H9 (cell line): ENCODE measurements around the gene AANAT. TPM values are rescaled to one million over a fixed set of nuclear protein-coding genes. Genes with fewer than 3 reads are reported as not detected.

Experiments used
- DNase-seq: peaks from one replicate; pipeline ENCODE4 v3.0.0-alpha.2; 2017
- H2AFZ ChIP-seq: one replicate; pipeline ENCODE4 v1.6.1; 2013; ENCODE audit warnings: mild to moderate bottlenecking, low read length, control low read depth, moderate library complexity
- H2AK5ac ChIP-seq: 2 replicates; pipeline ENCODE4 v1.6.1; 2013; ENCODE audit warnings: low read length, control low read depth, mixed read lengths; ENCODE audit not compliant: insufficient read length
- H2BK120ac ChIP-seq: one replicate; pipeline ENCODE4 v1.6.1; 2013; ENCODE audit warnings: low read depth, mild to moderate bottlenecking, low read length, control low read depth, inconsistent platforms; ENCODE audit not compliant: poor library complexity, severe bottlenecking
- H2BK12ac ChIP-seq: 2 replicates; pipeline ENCODE4 v1.6.1; 2013; ENCODE audit warnings: low read length, control low read depth, mixed read lengths, low read depth; ENCODE audit not compliant: insufficient read length
- H2BK15ac ChIP-seq: 2 replicates; pipeline ENCODE4 v1.6.1; 2013; ENCODE audit warnings: low read depth, low read length, control low read depth
- H2BK20ac ChIP-seq: one replicate; pipeline ENCODE4 v1.6.1; 2013; ENCODE audit warnings: low read depth, mild to moderate bottlenecking, low read length, control low read depth, inconsistent platforms; ENCODE audit not compliant: poor library complexity, severe bottlenecking
- H2BK5ac ChIP-seq: 2 replicates; pipeline ENCODE4 v1.6.1; 2013; ENCODE audit warnings: low read length, control low read depth, mixed read lengths; ENCODE audit not compliant: insufficient read length
- H3K14ac ChIP-seq: 2 replicates; pipeline ENCODE4 v1.6.1; 2013; ENCODE audit warnings: low read length, control low read depth; ENCODE audit not compliant: insufficient read depth
- H3K18ac ChIP-seq: 2 replicates; pipeline ENCODE4 v1.6.1; 2013; ENCODE audit warnings: low read depth, mild to moderate bottlenecking, mixed read lengths, low read length, control low read depth; ENCODE audit not compliant: insufficient read length
- H3K23ac ChIP-seq: 2 replicates; pipeline ENCODE4 v1.6.1; 2013; ENCODE audit warnings: low read length, control low read depth, mixed read lengths, low read depth; ENCODE audit not compliant: insufficient read length
- H3K23me2 ChIP-seq: 2 replicates; pipeline ENCODE4 v1.6.1; 2013; ENCODE audit warnings: low read depth, mild to moderate bottlenecking, mixed read lengths, low read length, control low read depth; ENCODE audit not compliant: insufficient read length, poor library complexity, severe bottlenecking
- H3K27ac ChIP-seq: 2 replicates; pipeline ENCODE4 v1.5.1; 2013; ENCODE audit warnings: low read length, control low read depth, mixed read lengths, low read depth; ENCODE audit not compliant: insufficient read length
- H3K27me3 ChIP-seq: 2 replicates; pipeline ENCODE4 v1.6.1; 2013; ENCODE audit warnings: low read length, control low read depth, inconsistent platforms; ENCODE audit not compliant: insufficient read depth
- H3K4ac ChIP-seq: 2 replicates; pipeline ENCODE4 v1.6.1; 2013; ENCODE audit warnings: low read depth, mild to moderate bottlenecking, control low read depth, inconsistent platforms, low read length, moderate library complexity
- H3K4me1 ChIP-seq: 2 replicates; pipeline ENCODE4 v1.6.1; 2013; ENCODE audit warnings: low read length, control low read depth, inconsistent platforms; ENCODE audit not compliant: insufficient read depth
- H3K4me2 ChIP-seq: 2 replicates; pipeline ENCODE4 v1.6.1; 2013; ENCODE audit warnings: low read length, control low read depth, mixed read lengths; ENCODE audit not compliant: insufficient read length, insufficient read depth
- H3K56ac ChIP-seq: 2 replicates; pipeline ENCODE4 v1.6.1; 2013; ENCODE audit warnings: low read depth, mild to moderate bottlenecking, mixed read lengths, low read length, control low read depth; ENCODE audit not compliant: insufficient read length
- H3K79me1 ChIP-seq: 2 replicates; pipeline ENCODE4 v1.6.1; 2013; ENCODE audit warnings: low read depth, mild to moderate bottlenecking, moderate library complexity, low read length, control low read depth, inconsistent platforms; ENCODE audit not compliant: insufficient read depth, poor library complexity, severe bottlenecking
- H3K79me2 ChIP-seq: 2 replicates; pipeline ENCODE4 v1.6.1; 2013; ENCODE audit warnings: low read length, control low read depth, inconsistent platforms; ENCODE audit not compliant: insufficient read depth
- H3K9ac ChIP-seq: 2 replicates; pipeline ENCODE4 v1.6.1; 2013; ENCODE audit warnings: low read length, control low read depth, mixed read lengths; ENCODE audit not compliant: insufficient read length; ENCODE audit errors: extremely low read depth
- H3K9me3 ChIP-seq: one replicate; pipeline ENCODE4 v1.6.1; 2013; ENCODE audit warnings: low read depth, low read length, inconsistent platforms; ENCODE audit not compliant: control insufficient read depth
- H3T11ph ChIP-seq: one replicate; pipeline ENCODE4 v1.6.1; 2013; ENCODE audit warnings: mild to moderate bottlenecking, low read length, control low read depth, inconsistent platforms
- H4K20me1 ChIP-seq: one replicate; pipeline ENCODE4 v1.6.1; 2013; ENCODE audit not compliant: control insufficient read depth, insufficient read length, insufficient read depth
- H4K5ac ChIP-seq: 2 replicates; pipeline ENCODE4 v1.6.1; 2013; ENCODE audit warnings: low read depth, mild to moderate bottlenecking, mixed read lengths, low read length, control low read depth; ENCODE audit not compliant: insufficient read length
- H4K8ac ChIP-seq: replicated peaks from 2 replicates; pipeline ENCODE4 v1.6.1; 2013; ENCODE audit warnings: low read length, control low read depth, mixed read lengths, low read depth; ENCODE audit not compliant: insufficient read length
- H4K91ac ChIP-seq: 2 replicates; pipeline ENCODE4 v1.6.1; 2013; ENCODE audit warnings: low read depth, mild to moderate bottlenecking, moderate library complexity, mixed read lengths, low read length, control low read depth; ENCODE audit not compliant: insufficient read length
- H3K27ac Mint-ChIP-seq, 3 experiments: 2 replicates in 2 of 3; 3 replicates in 1 of 3; pipeline ENCODE4 v1.8.0; 2020 to 2021; ENCODE audit warnings: mixed read lengths in 3 of 3, mild to moderate bottlenecking in 1 of 3, moderate library complexity in 1 of 3
- H3K27me3 Mint-ChIP-seq: 2 replicates; pipeline ENCODE4 v1.8.0; 2021; ENCODE audit warnings: low read depth, mild to moderate bottlenecking, moderate library complexity, mixed read lengths
- H3K36me3 Mint-ChIP-seq, 3 experiments: 2 replicates in 2 of 3; 3 replicates in 1 of 3; pipeline ENCODE4 v1.8.0; 2020 to 2021; ENCODE audit warnings: low read depth in 3 of 3, mixed read lengths in 3 of 3; ENCODE audit not compliant: insufficient read depth in 1 of 3
- H3K4me1 Mint-ChIP-seq, 2 experiments: 2 replicates each; pipeline ENCODE4 v1.8.0; 2020; ENCODE audit warnings: mixed read lengths in 2 of 2
- H3K4me3 Mint-ChIP-seq, 2 experiments: 2 replicates in 1 of 2; 3 replicates in 1 of 2; pipeline ENCODE4 v1.8.0; 2020 to 2021; ENCODE audit warnings: mild to moderate bottlenecking in 2 of 2, mixed read lengths in 2 of 2, moderate library complexity in 1 of 2
- H3K9me3 Mint-ChIP-seq, 2 experiments: 2 replicates in 1 of 2; 3 replicates in 1 of 2; pipeline ENCODE4 v1.8.0; 2020; ENCODE audit warnings: mild to moderate bottlenecking in 2 of 2, mixed read lengths in 2 of 2, moderate library complexity in 1 of 2
- WGBS: extraction: QIAGEN DNeasy Blood & Tissue Kit; methylation state at CpG from one replicate; pipeline ENCODE4 v1.1.7; 2013; ENCODE audit warnings: missing lambda C conversion rate, low lambda C conversion rate, mixed read lengths; ENCODE audit not compliant: insufficient read length; ENCODE audit errors: extremely low coverage; 5-methylcytosine and 5-hydroxymethylcytosine counted together
- total RNA-seq: library from RNA; stranded (reverse); gene quantifications from 2 replicates; pipeline ENCODE4 v1.2.1, GENCODE V29; 2021
- TF ChIP-seq, protein P1 (sequence below): fragments of 200-600 bp; sonication (generic); conservative IDR thresholded peaks from 3 replicates; pipeline ENCODE4 v1.8.0; 2021; ENCODE audit warnings: antibody characterized with exemption, mild to moderate bottlenecking

The AANAT gene
- total RNA-seq, 1 experiment from 2014 or later, result 0.55 TPM

DNA sequence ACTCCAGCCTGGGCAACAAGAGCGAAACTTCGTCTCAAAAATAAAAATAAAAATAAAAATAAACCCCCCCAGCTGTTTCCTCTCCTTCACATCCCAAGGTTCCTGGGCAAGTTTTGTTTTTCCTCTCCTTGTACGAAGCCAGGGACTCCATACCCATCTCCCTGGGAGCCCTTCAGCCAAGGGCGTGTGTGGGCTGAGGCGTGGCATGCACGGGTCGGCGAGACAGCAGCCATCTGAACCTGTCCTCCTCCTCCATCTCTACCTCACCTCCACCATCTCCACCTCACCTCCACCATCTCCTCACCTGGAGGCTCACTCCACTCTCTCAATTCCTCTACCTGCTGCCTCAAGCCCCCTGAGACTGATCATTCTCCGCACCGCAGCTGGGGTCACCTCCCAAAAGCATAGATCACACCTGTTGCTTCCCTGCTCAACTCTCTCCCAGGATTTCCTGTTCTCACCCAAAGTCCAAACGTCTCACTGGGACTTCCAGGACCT is 16.9 kb downstream of the AANAT start:
- H2BK15ac ChIP-seq, result no peak overlapping the region
- TF ChIP-seq, protein P1, sequence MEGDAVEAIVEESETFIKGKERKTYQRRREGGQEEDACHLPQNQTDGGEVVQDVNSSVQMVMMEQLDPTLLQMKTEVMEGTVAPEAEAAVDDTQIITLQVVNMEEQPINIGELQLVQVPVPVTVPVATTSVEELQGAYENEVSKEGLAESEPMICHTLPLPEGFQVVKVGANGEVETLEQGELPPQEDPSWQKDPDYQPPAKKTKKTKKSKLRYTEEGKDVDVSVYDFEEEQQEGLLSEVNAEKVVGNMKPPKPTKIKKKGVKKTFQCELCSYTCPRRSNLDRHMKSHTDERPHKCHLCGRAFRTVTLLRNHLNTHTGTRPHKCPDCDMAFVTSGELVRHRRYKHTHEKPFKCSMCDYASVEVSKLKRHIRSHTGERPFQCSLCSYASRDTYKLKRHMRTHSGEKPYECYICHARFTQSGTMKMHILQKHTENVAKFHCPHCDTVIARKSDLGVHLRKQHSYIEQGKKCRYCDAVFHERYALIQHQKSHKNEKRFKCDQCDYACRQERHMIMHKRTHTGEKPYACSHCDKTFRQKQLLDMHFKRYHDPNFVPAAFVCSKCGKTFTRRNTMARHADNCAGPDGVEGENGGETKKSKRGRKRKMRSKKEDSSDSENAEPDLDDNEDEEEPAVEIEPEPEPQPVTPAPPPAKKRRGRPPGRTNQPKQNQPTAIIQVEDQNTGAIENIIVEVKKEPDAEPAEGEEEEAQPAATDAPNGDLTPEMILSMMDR, result no peak
- H3T11ph ChIP-seq, result no peak overlapping the region
- no peak overlapping the region for H2BK5ac ChIP-seq
- no peak overlapping the region for H2BK20ac ChIP-seq
- no peak for DNase-seq
- no peaks in the 10 kb centered on the region for H3K27me3 ChIP-seq
- H3K23ac ChIP-seq, result no peak overlapping the region
- H3K36me3 Mint-ChIP-seq, result peaks cover 1 to 11% (median 10%) of the 10 kb centered on the region in 3 experiments; a peak in 5 of 7 replicates
- no peak overlapping the region for H2AFZ ChIP-seq
- no peak overlapping the region for H4K91ac ChIP-seq
- H3K9me3 Mint-ChIP-seq, result no peaks in the 10 kb centered on the region
- no peak overlapping the region for H3K18ac ChIP-seq
- H3K4me1 ChIP-seq, result no peaks in the 10 kb centered on the region
- H3K4me1 Mint-ChIP-seq, result peaks cover 0 to 8% of the 10 kb centered on the region in 2 experiments; a peak in 2 of 4 replicates
- peaks cover 2% of the 10 kb centered on the region; the same call in 1 of the 2 replicates for H3K27me3 Mint-ChIP-seq
- H4K5ac ChIP-seq, result no peak overlapping the region
- no peak overlapping the region for H2BK120ac ChIP-seq
- no CpG with 5 or more reads among the region's 11 CpGs for WGBS
- H3K9ac ChIP-seq, result no peak overlapping the region
- no peaks in the 10 kb centered on the region for H3K23me2 ChIP-seq
- H3K27ac Mint-ChIP-seq, result peak overlapping the region; percentile 21 to 54 (median 30); a peak in 5 of 7 replicates
- H3K4me2 ChIP-seq, result no peak overlapping the region
- H3K14ac ChIP-seq, result no peak overlapping the region; the same call in 1 of the 2 replicates
- H3K79me1 ChIP-seq, result no peaks in the 10 kb centered on the region
- no peaks in the 10 kb centered on the region for H4K20me1 ChIP-seq
- H3K4ac ChIP-seq, result no peak overlapping the region
- H3K79me2 ChIP-seq, result no peaks in the 10 kb centered on the region
- no peak overlapping the region for H2BK12ac ChIP-seq
- H3K56ac ChIP-seq, result no peak overlapping the region
- no peak overlapping the region for H3K4me3 Mint-ChIP-seq
- H2AK5ac ChIP-seq, result no peak overlapping the region
- H4K8ac ChIP-seq, result no peak overlapping the region
- no peaks in the 10 kb centered on the region for H3K9me3 ChIP-seq
- H3K27ac ChIP-seq, result no peak overlapping the region
